ENCODE data around the gene RCVRN.
"Not testable (repeated sequence)": the region's sequence is repeated elsewhere in the genome, so short reads cannot be mapped to it uniquely, and the experiment has no call there.

RCVRN gene

DNA sequence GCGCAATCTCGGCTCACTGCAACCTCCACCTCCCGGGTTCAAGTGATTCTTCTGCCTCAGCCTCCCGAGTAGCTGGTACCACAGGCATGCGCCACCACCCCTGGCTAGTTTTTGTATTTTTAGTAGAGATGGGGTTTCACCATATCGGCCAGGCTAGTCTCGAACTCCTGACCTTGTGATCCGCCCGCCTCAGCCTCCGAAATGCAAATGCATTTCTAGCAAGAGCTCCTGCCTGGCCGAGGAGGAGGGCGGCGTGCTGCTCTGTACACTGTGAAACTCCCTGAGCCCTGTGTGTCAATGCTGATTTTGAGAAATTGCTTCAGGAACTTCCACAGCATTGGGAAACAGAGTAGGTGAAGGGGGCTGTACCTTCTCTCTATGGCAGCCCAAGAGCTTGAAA lies 16.1 kb upstream of the RCVRN start:
- not testable (repeated sequence) for DNase-seq

- DNase-seq, result no peak
Observed at GRCh38 chr17:9918804-9919352, 13.8 kb upstream of the RCVRN start.

DNA sequence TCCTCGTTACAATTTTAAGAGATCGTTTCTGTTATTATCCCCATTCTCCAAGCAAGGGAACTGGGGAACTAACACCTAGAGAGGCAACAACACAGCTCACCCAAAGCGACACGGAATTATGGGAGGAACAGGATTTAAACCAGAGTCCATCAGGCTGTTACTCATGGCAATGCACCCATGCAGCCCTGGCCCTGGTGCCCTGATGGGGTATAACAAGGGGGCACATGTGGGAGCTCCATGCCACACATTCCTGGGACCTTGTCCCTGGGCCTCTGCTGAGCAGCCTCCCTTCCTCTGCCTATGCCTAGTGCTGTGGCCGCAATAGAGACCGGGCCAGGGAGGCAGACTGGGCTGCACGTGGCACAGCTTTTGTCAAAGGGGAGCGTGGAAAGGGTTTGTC lies 13.3 kb upstream of the RCVRN start:
- DNase-seq, result no peak

GRCh38 chr17:9917801-9918200 lies 12.7 kb upstream of the RCVRN start:
- no peak for DNase-seq

DNA sequence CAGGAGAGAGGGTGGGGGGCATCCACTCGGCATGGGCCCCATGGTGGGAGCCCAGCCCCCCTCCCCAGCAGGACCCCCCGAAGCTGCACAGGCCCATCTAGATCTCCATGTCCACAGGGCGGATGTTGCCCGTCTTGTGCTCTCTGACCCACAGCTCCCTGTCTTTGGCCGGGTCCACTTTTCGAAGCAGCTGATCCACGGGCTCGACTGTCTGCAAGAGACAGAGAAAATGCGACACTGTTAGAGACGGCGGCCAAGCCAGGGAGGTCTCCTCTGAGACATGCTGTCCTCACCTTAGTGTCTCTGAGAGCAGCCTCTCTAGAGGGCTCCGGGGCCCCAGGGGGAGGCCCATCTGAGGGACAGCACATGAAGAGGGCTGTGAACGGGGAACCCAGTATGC lies 12.1 kb upstream of the RCVRN start:
- no peak for DNase-seq

DNA sequence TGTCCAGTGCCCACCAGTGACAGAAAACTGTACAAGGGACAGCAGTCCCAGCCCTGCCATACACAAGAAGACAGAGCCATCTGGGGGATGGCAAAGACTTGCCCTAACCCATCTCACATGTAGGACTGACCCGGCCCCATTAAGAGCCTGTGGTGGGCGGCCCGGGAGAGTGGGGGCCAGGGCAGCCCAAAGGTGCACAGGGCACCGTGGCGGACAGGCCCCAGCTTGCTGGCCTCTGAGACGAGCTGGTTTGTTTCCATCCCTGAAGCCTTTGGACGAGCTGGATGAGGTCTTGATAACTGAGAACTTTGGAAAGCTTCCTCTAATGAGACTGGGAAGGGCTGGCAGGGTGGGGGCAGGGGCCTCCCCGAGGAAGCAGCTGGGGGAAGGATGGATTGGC lies 11.0 kb upstream of the RCVRN start:
- no peak for DNase-seq

- no peak for DNase-seq
Observed at GRCh38 chr17:9913476-9913875, 8.4 kb upstream of the RCVRN start.

- no peak for DNase-seq
Observed at GRCh38 chr17:9912121-9913099, 7.3 kb upstream of the RCVRN start.

DNA sequence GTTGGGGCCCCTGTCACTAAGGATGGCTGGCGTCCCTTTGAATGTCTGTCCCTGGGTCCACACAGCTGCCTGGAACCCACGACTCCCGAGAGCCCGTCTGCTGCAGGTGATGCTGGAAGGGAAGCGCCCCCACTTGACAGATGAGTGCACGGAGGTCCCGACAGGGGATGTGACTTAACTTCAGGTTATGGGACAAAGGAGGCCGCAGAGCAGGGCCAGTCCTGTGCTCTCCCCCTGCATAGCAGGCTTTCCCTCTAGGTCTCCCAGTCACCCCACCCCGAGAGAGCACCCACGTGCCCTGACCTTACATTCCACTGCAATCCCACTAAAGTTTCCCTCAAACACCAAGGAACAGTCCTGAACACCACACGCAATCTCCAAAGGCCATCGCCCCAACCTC lies 6.0 kb upstream of the RCVRN start:
- DNase-seq, result no peak

GRCh38 chr17:9908649-9909042 lies 3.6 kb upstream of the RCVRN start:
- DNase-seq, result no peak

GRCh38 chr17:9907883-9908648 lies 3.0 kb upstream of the RCVRN start:
- no peak for DNase-seq

- no peak for DNase-seq
Observed at GRCh38 chr17:9907131-9907530, 2.1 kb upstream of the RCVRN start.

- DNase-seq, result no peak
Observed at GRCh38 chr17:9906616-9907015, 1.5 kb upstream of the RCVRN start.

DNA sequence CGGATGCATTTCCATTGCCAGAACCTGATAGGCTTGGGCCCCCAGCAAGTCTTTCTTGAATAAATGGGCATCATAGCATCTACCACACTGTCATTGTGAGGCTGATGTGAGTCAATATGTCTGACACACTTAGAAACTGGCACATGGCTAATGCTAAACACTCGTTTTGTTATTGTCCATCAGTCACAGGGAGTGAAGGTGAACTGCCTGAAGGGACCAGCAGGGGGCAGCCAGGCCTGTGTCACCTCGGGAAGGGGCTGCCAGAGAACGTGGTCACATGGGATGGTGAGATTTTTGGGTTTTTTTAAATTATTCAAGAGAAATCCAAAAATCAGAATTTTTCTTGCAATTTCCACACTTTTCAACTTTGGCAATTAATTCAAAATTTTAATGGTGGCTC lies 831 bp upstream of the RCVRN start:
- no peak for DNase-seq

DNA sequence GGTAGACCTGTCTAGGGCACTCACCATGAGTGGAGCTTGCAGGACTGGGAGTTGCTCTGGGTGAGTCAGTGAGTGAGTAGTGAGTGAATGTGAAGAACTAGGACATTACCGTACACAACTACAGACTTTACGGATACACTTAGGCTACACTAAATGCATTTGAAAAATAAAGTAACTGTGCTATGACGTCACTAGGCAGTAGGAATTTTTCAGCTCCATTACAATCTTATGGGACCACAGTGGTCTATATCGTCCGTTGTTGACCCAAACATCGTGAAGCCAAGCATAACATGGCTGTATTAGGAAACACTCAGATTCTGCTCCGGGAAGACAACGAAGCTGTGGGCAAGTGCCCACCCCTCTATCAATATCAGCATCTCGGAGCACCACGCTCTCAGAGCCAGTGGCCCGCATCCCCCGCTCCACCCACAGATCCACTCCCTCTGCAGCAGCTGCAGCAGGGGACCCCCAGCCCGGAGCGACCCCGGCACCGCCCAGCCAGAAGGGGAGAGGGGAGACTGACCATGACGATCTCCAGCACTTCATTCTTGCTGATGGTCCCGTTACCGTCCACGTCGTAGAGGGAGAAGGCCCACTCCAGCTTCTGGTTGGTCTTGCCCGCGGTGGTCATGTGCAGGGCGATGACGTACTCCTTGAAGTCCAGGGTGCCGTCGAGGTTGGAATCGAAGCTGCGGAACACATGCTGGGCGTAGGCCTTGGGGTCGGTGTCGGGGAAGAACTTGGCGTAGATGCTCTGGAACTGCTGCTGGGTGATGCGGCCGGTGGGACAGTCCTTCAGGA lies 594 bp downstream of the RCVRN start:
- DNase-seq, result no peak

DNA sequence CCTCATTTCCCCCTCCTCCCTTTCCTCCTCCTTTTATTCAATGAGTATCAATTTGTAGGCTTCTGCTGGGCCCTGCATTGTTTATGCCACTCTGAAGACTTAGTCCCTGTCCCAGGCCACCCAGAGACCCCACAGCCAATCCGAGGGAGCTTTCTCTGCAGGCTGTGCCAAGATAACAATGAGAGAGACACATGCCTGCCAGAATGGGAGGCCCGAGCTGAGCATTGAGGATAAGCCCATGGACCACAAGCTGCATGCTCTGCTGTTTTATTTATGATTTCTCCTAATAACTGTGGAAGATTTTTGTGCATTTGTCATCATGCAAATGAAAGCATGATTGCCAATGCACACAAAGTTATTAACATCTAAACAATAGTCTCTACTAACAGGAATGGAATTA lies 3.0 kb downstream of the RCVRN start:
- no peak for DNase-seq

GRCh38 chr17:9900784-9901183 lies 4.3 kb downstream of the RCVRN start:
- peak; percentile 21 for DNase-seq

GRCh38 chr17:9900044-9900594 lies 5.0 kb downstream of the RCVRN start:
- DNase-seq, result no peak

GRCh38 chr17:9899280-9900043 lies 5.6 kb downstream of the RCVRN start:
- DNase-seq, result no peak

- DNase-seq, result no peak
Observed at GRCh38 chr17:9898812-9899211, 6.3 kb downstream of the RCVRN start.

GRCh38 chr17:9897372-9897968 lies 7.6 kb downstream of the RCVRN start:
- DNase-seq, result no peak
